ENCODE measurements around the gene CCR7.
"Not testable (repeated sequence)": the region's sequence is repeated elsewhere in the genome, so short reads cannot be mapped to it uniquely, and the experiment has no call there.

CCR7 gene

DNA sequence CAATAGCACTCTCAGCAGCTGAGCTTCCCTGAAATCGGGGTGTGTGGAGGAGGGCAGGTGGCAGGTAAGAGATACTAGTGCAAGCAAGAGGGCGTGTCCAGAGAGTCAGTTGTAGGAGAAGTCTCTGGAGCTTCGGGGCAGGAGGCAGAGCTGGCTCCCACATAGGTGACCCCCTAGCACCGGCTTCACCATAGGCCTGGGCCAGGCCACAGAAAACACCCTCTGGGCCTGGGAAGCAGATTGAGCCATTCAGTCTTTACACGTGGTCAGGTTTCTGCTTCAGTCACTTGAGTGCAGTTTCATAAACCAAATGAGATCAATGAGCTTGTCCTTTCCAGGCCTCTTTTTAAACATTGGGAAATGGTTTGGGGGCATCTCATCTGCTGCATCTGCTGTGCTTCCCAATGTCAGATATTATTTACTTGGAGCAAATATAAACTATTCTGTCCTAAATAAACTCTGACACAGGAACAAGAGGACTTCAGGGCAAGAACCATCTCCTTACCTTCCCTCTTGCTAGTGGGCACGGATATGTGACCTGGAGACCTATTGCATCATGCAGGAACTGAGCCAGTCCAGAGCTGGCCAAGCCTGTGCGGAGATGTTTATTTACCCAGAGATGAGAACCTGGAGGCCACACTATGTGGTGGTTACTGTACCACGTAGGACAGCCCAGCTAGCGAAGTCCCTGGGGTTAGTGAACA lies 16.1 kb downstream of the CCR7 start:
- DNase-seq: no peak

DNA sequence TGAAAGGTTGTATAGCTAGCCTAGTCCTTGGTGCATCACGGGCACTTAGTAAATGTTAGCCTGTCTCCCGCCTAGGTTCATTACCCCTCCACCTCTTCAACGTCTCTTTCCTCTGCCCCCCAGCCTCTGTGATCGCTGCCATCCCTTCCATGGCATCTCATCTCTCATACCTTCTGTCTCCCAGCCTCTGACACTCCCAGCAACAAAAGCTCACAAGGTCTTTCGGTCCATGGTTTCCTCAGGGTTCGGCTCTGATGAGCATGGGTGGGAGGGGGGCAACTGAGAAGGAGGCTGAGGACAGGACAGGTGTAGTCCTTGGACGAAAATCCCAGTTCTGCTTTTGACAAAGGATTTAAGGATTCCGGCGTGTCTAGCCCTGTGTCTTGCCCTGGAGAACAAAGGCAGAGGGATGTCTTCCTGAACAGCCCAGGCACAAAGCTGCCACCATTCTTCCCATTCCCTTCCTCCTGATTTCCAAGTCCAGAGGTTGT lies 16.7 kb downstream of the CCR7 start:
- DNase-seq: no peak

DNA sequence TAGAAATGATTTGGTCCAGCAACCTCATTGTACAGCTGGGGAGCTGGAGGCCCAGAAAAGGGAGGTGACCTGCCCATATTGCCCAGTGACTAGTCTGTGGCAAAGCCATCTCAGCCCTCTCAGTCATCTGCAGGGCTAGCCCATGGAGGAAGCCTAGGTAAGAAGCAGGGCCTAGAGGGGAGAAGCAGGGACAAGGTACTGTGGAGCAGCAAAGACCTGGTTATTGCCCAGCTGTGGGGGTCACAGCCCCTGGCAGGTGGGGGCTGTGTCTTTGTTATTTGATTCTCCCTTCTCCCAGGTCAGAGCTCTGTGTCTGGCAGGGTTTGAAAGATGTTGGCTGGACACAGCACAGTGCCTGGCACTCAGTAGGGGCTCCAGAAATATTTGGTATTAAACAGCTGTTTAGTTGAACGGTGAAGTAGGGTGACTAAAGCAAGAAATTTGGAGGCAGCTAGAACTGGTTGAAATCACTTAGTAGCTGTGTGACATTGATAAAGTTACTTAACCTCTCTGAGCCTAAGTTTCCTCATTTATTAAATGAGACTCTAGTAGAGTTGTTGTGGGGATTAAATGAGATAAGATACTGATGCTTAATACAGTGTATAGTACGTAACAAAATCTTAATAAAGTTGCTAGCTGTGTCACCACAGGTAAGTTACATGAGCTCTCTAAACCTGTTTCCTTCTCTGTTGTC lies 17.3 kb downstream of the CCR7 start:
- DNase-seq: no peak

DNA sequence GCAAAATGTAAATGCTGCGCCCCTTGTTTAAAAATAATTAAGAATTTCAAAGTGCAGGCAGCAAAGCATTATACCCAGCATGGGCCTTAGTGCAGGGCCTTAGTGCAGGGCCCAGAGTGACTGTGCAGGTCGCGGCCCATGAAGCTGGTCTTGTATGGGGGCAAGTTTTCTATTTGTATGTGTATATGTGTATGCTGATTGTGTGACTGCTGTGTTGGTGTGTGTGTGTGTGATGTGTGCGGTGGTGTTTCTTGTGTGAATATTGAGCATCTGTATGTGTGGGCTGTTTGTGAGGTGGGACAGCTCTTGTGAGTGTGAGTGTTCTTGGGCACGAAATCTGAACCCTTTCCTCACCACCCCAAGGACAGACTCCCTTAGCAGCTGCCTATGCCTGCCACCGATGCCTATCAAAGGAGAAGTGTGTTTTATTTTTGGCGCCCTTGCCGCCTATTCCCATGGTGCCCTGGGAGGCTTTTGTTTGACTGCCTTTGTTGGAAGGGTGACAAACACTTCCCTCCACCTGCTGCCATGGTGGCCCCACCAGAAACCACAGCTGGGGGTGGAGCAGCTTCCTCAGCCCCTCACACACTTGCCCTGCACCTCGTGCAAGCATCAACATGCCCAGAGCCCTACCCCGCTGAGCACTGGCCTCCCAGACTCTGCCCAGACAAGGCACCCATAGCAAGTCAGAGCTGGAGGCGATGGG lies 18.0 kb downstream of the CCR7 start:
- peak; percentile 43 for DNase-seq

DNA sequence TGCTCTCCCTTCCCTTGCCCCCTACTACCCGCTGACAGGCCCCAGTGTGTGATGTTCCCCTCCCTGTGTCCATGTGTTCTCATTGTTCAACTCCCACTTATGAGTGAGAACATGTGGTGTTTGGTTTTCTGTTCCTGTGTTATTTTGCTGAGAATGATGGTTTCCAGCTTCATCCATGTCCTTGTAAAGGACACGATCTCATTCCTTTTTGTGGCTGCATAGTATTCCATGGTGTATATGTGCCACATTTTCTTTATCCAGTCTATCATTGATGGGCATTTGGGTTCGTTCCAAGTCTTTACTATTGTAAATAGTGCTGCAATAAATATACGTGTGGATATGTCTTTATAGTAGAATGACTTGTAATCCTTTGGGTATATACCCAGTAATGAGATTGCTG lies 18.8 kb downstream of the CCR7 start:
- DNase-seq: not testable (repeated sequence)

DNA sequence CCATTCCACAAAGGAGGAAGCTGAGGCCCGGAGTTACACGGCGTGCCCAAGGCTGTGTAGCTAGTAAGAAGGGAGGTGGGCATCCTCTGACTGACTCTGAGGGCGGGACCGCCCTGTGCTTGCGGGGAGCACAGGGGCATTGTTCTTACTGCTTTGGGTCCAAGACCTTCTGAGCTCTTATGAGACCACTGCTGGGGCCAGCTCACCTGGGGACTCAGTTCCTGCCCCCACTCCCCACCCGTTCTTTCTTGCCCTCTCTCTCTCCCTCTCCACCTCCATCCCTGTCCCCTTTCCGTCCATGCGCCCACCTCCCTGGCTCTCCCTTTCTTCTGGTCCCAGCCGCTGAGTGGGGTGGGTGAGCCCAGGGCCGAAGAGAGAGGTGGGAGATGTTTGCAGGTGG lies 19.6 kb downstream of the CCR7 start:
- no peak for DNase-seq

DNA sequence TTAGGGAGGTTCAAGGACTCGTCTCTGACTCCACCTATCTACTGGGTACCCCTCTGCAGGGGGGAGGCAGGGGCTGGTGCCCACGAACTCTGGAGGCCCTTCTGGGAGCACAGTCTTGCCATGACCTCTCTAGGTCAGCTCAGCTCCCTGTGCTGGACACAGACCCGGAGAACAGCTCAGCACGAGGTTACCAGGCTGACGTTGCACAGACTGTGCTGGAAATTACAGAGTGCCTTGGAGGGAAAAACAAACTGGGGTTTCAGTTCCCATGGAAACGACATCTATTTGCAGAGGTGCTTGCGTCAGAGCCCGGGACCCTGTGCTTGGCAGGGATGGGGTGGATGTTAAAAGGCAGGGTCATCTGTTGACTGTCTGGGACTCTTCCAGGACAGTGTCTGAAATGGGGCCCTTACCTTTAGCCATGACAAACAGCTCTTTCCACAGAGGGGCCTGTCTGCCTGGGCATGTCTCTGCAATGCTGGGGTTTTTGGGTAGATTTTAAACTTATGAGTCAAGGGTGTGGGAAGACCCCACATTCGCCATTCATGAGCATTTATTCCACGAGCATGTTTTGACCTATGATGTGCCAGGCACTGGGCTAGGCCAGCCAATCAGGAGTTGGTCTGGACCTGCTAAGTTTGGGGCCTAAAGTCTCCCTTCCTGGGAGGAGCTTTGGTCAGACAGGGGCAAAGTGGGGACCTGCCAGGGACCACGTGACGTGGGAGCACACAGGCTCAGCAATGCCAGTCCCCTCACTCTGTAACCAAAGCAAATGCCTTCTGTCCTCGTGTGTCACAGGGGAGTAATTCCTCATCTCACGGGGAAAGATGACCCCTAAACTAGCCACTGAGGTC lies 22.5 kb downstream of the CCR7 start:
- DNase-seq: no peak

DNA sequence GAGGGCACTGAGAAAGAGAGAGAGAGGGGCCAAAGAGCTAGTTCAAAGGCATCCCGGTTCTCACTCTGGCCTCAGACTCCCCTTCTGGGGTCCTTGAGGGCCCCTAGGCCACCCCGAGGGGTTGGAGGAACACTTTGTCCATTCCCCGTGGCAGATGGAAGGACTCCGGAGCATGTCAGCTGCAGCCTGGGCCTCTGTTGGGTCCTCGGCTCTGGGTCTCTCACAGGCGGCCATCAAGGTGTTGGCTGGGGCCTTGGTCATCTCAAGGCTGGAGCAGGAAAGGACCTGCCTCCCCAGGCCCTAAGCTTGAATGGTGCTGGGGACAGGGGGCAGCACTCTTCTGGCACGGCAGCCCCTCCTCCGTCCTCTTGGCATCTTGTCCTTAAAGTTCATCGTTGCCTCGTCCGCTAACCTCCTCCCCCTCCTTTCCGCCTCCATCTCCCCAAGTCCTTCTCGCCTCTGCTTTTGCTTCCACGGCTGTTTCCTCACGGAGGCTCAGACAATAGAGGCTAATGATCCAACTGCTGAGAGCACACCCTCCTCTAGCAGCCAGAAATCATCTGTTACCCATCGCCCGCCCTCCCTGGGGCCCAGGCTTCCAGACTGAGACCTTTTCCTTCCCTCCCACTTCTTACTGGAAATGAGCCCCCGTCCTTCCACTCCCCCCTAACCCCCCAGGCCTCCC lies 23.3 kb downstream of the CCR7 start:
- no peak for DNase-seq

DNA sequence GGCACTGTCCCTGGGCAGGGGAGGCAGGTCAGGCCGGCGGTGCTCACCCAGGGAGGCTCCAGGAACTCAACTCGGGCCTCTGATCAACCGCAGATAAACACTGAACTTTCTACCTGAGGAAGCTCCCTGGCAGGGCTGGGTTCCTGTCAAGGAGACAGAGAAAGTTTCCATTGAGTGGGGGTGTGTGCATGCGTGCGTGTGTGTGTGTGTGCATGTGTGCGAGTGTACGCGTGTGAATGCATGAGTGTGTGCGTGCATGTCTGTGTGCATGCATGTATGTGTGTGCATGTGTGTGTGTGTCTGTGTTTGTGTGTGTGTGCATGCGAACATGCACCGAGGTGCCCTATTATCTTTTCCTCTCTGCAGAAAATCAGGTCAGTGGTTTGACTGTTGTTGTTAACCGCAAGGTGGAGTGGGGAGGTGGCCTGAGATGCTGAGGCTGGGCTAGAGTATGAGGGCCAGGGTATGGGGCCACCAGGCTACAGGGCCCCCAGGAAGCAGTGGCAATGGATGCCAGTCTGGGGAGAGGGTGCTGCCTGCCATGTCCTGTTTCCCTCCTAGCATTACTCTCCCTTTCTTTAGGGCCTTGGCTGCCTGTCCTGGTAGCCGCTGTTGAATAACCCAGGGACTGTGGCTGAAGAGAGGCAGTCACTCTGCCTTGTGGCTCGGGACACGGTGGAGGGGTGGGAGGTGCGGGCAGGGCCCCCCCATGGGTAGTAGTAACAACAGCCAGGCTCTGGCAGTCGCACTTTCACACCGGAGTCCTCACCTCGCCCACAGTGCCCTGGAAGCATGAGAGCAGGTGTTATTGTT lies 24.0 kb downstream of the CCR7 start:
- peak; percentile 69 for DNase-seq

DNA sequence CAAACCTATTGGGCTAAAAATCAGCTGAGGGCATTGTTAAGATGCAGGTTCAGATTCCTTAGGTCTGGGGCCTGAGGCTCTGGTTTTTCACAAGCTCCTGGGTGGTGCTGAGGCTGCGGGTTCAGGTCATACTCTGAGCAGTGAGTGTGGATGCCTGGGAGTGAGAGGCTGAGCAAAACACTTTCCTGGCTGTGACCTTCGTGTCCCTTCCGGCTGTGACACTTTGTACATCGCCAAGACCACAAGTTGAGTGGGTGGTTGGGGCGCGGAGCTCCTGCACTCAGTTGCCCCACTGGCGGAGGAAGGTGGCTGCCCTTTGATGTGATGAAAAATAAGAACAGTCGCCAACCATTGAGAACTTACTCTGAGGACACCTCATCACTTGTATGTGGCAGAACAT lies 24.8 kb downstream of the CCR7 start:
- DNase-seq: peak; percentile 45

DNA sequence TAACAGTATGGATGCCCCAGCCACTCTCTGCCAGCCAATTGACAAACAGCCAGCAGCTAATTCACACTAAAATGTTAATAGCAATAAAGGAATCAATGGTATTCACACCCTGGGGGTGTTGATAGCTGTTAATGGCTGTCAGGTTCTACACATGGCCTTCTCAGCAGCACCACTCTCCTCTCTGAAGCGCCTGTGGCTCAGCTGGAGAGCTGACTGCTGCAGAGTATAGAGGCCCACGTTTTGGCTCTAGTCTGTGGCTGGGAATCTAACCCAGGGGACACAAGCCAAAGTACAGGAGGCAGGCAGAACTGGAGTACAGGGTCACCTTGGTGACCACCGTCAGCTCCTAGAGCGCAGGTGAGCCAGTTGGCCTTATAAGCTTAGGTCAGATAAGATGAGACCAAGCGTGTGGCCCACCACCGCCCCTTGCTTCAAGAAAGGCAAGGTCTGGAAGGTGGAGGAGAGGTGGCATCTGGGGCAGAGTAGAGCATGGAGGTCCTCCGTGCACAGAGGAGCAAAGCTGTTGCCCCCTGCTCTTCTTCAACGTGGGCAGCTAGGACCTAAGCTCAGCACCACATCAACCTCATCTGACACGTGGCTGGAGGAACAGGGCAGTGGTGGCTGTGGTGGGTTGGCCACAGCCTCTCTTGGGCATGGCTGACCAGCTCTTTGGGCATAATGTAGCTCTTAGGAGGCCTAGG lies 25.4 kb downstream of the CCR7 start:
- no peak for DNase-seq

DNA sequence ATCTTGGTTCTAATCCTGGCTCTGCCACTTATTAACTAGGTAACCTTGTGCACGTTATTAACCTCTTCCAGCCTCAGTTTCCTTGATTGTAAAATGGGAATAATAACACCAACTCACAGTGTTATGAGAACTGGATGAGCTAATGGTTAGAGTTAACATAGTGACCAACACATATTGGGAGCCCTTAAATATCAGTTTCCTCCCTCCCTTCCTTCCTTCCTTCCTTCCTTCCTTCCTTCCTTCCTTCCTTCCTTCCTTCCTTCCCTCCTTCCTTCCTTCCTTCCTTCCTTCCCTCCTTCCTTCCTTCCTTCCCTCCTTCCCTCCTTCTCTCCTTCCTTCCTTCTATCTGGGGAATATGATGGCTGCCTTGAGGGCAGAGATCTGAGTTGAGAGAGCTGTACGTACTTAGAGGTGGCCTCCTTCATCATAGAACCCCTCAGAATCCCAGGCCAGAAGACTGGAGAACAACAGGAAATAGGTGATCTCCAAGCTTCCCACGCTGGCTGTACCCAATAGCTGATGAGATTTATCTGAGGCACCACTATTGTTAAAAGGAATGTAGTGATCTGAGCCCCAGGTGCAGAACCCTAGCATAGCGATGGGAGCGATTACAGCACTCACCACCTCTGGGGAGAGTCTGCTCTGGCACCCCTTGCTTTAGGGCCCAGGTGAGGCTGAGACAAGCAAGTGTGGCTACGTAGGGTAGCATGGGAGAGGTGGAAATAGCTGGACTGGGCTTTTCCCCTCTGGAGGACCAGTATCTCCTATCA lies 26.2 kb downstream of the CCR7 start:
- DNase-seq: no peak

DNA sequence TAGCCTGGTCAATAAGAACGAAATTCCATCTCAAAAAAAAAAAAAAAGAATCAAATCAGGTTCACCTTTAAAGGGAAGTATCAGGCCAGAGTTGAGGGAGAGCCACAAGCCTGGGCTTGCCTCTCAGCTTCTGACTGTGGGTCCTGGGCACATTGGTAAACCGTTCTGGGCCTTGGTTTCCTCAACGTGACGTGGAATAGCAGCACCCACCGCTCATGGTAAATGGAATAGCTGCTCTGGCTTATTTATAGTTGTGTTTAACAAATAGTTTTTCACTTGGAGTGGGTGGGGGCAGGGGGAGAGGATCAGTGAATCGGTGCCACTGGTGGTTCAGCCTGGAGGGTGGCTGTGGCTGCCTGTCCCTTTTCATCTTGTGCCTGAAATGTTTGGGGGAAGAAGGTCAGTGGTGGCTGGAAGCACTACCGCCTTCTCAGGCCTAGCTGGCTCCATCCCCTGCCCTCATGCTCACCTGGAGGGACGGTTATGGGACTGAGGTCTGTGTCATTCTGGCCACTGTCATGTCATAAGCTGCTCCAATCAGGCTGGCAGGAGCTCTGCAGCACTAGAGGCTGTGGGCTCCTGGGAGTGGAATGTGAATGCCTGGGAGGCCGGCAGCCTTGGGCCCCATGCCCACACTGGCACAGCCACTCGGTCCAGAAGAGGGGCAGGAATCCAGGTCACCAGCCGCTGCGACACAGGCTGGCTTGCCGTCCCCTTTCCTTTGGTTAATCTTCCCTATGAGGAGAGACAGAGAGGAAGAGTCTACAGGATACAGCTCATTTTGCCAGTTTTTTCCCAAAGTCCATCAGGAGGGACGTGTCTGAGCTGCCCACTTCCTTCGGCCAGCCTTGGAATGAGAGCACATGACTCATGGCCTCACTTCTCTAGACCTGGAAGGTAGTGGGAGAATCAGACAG lies 27.0 kb downstream of the CCR7 start:
- no peak for DNase-seq

DNA sequence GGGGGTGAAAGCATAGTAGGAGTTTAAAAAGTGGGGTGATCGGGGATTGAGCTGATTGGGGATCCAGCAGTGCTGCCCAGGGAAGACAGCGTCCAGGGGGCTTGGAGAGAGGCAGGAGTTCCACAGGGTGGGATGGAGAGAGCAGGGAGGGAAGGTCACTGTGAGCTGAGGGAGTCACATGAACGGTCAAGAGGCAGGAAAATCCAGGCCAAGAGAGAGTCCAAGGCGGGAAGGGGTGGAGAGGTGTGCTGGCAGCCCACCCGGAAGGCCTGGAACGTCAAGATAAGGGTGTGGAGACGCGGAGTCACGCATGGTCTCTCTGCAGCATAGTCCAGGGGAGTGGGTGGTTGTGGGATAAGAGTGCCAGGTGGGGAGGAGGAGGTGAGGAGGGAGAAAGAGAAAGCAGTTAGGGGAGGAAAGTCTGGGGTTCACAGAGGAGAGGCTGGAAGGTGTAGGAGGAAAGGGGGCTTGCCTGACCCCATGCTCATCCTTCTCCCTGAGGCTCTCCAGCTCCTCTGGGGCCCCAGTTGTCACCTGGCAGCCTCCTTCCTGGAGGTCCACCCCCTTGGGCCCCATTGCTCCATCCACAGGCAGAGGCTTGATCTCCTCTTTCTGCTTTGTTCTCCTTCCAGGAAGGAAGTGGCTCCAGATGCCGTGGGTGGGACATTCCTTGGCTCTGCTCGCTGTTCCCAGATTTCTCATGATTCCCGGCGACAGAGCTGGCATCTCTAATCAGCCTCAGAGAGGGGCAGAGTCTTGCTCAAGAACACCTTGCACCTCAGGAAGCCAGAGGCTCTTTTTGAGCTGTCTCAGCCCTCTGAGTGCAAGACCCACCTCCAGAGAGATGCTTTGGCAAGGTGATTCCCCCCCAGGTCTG lies 28.7 kb downstream of the CCR7 start:
- DNase-seq: no peak

DNA sequence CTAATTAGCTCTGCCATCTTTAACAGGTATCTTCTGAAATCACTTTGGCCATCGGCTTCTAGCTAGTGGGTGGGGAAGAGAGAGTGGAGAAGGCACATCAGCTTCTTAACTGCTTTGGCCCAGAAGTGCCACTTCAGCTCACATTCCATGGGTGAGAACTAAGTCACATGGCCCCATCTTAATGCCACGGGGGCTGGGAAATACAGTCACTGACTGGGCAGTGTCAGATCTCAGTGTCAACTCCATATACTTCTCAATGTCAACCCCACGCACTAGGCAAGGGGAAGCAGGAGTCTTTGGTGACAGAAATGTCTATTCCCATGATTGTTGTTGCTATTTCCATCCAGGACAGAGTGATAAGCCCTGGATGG lies 29.4 kb downstream of the CCR7 start:
- no peak for DNase-seq

DNA sequence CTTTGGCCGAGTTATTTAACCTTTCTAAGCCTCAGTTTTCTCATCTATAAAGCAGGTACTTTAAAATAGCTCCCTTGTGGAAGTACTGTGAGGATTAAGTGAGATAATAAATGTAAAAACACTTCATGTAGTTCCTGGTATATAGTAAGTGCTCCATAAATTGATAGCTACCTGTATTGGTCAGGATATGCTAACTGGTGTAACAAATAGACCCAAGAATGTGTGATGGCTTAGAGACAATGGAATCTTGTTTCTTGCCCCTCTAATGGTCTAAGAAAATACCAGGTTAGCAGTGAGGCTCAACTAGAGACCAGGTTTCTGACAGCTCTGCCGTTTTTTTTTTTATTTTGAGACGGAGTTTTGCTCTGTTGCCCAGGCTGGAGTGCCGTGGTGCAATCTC lies 29.8 kb downstream of the CCR7 start:
- no peak for DNase-seq

DNA sequence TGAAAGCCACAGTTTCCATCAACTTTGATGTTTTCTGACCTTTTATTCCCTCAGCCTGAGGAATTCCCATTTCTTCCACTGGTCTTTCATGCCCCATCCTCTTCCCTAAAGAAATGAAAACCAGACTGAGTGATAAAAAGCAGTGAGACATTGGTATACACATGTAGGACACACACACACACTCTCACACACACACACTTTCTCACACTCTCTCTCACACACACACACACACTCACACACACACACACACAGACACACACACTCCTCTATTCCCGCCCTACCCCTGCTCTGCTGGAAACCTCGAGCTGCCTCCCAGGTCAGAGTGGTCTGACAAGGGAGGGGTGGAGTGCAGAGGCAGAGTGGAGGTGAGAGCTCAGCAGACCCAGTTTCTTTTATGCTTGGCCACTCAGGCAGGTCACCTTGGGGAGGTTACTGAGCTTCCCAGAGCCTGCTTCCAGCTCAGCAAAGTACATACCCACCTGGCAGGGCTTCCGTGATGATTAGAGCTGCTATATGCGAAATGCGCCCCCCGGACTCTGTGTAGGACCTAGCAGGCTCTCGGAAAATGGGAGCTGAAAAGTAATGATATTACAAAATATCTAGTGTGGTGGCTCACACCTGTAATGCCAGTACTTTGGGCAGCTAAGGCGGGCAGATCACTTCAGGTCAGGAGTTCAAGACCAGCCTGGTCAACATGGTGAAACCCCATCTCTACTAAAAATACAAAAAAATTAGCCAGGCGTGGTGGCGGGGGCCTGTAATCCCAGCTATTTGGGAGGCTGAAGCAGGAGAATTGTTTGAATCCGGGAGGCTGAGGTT lies 30.7 kb downstream of the CCR7 start:
- no peak for DNase-seq

Data from effector CD4-positive, alpha-beta T cell (primary cell).